Measurements from ENCODE around the gene GZMB.
"Not testable (repeated sequence)": the region's sequence is repeated elsewhere in the genome, so short reads cannot be mapped to it uniquely, and the experiment has no call there.

GZMB gene

GRCh38 chr14:24659916-24660570 lies 26.1 kb upstream of the GZMB start:
- Mint-ChIP-seq H3K4me1 (ENCODE audit: low read depth) (peaks cover 43% of the 10 kb centered on the region), H3K4me3 (no peak overlapping the region), H3K27ac (no peak overlapping the region), H3K36me3 (peaks cover 4% of the 10 kb centered on the region), H3K9me3 (ENCODE audit: low read depth) (no peaks in the 10 kb centered on the region), H3K27me3 (no peaks in the 10 kb centered on the region)

GRCh38 chr14:24648361-24648760 lies 14.4 kb upstream of the GZMB start:
- H3K4me1 Mint-ChIP-seq (ENCODE audit: low read depth); H3K27ac Mint-ChIP-seq; H3K36me3 Mint-ChIP-seq; H3K4me3 Mint-ChIP-seq; H3K27me3 Mint-ChIP-seq; H3K9me3 Mint-ChIP-seq (ENCODE audit: low read depth): not testable (repeated sequence)

- H3K36me3 Mint-ChIP-seq = no peaks in the 10 kb centered on the region
- H3K4me1 Mint-ChIP-seq (ENCODE audit: low read depth) = peaks cover 4% of the 10 kb centered on the region
- no peaks in the 10 kb centered on the region for H3K27me3 Mint-ChIP-seq
- H3K27ac Mint-ChIP-seq = no peak overlapping the region
- no peaks in the 10 kb centered on the region for H3K9me3 Mint-ChIP-seq (ENCODE audit: low read depth)
- no peak overlapping the region for H3K4me3 Mint-ChIP-seq
Measured at GRCh38 chr14:24639905-24640304, 5.9 kb upstream of the GZMB start.

GRCh38 chr14:24639270-24639669 lies 5.3 kb upstream of the GZMB start:
- H3K36me3 Mint-ChIP-seq = no peaks in the 10 kb centered on the region
- peak overlapping the region; percentile 12 for H3K27ac Mint-ChIP-seq
- no peaks in the 10 kb centered on the region for H3K27me3 Mint-ChIP-seq
- peaks cover 10% of the 10 kb centered on the region for H3K4me1 Mint-ChIP-seq (ENCODE audit: low read depth)
- H3K4me3 Mint-ChIP-seq = no peak overlapping the region
- no peaks in the 10 kb centered on the region for H3K9me3 Mint-ChIP-seq (ENCODE audit: low read depth)

- Mint-ChIP-seq H3K36me3 (peaks cover 2% of the 10 kb centered on the region), H3K27me3 (no peaks in the 10 kb centered on the region), H3K4me1 (ENCODE audit: low read depth) (peaks cover 24% of the 10 kb centered on the region), H3K27ac (peak overlapping the region; percentile 22), H3K9me3 (ENCODE audit: low read depth) (no peaks in the 10 kb centered on the region), H3K4me3 (peak overlapping the region; percentile 75)
Measured at GRCh38 chr14:24633353-24633752, 637 bp downstream of the GZMB start.

GRCh38 chr14:24632761-24633160 lies 1.2 kb downstream of the GZMB start:
- Mint-ChIP-seq H3K4me1 (ENCODE audit: low read depth) (peaks cover 24% of the 10 kb centered on the region), H3K36me3 (peaks cover 2% of the 10 kb centered on the region), H3K27ac (peak overlapping the region; percentile 6)

GRCh38 chr14:24632336-24632735 lies 1.7 kb downstream of the GZMB start:
- H3K9me3 Mint-ChIP-seq (ENCODE audit: low read depth) = no peaks in the 10 kb centered on the region
- peak overlapping the region; percentile 75 for H3K4me3 Mint-ChIP-seq
- peaks cover 2% of the 10 kb centered on the region for H3K36me3 Mint-ChIP-seq
- peaks cover 24% of the 10 kb centered on the region for H3K4me1 Mint-ChIP-seq (ENCODE audit: low read depth)
- peak overlapping the region; percentile 18 for H3K27ac Mint-ChIP-seq
- no peaks in the 10 kb centered on the region for H3K27me3 Mint-ChIP-seq

More at GRCh38 chr14:24632761-24633160, 1.2 kb downstream of the GZMB start:
- H3K27me3 Mint-ChIP-seq = no peaks in the 10 kb centered on the region
- H3K4me3 Mint-ChIP-seq = peak overlapping the region; percentile 75
- H3K9me3 Mint-ChIP-seq (ENCODE audit: low read depth) = no peaks in the 10 kb centered on the region

GRCh38 chr14:24631749-24632335 lies 2.1 kb downstream of the GZMB start:
- H3K36me3 Mint-ChIP-seq = peaks cover 2% of the 10 kb centered on the region
- peaks cover 24% of the 10 kb centered on the region for H3K4me1 Mint-ChIP-seq (ENCODE audit: low read depth)
- H3K9me3 Mint-ChIP-seq (ENCODE audit: low read depth) = no peaks in the 10 kb centered on the region
- no peaks in the 10 kb centered on the region for H3K27me3 Mint-ChIP-seq
- H3K27ac Mint-ChIP-seq = peak overlapping the region; percentile 18
- peak overlapping the region; percentile 61 for H3K4me3 Mint-ChIP-seq

GRCh38 chr14:24630872-24631477 lies 3.0 kb downstream of the GZMB start:
- Mint-ChIP-seq H3K4me1 (ENCODE audit: low read depth) (peaks cover 22% of the 10 kb centered on the region), H3K27ac (no peak overlapping the region), H3K36me3 (peaks cover 2% of the 10 kb centered on the region)

GRCh38 chr14:24630087-24630871 lies 3.7 kb downstream of the GZMB start:
- H3K4me3 Mint-ChIP-seq = peak overlapping the region; percentile 65
- no peaks in the 10 kb centered on the region for H3K9me3 Mint-ChIP-seq (ENCODE audit: low read depth)
- no peaks in the 10 kb centered on the region for H3K27me3 Mint-ChIP-seq
- peak overlapping the region; percentile 69 for H3K27ac Mint-ChIP-seq
- peaks cover 2% of the 10 kb centered on the region for H3K36me3 Mint-ChIP-seq
- peaks cover 22% of the 10 kb centered on the region for H3K4me1 Mint-ChIP-seq (ENCODE audit: low read depth)

More at GRCh38 chr14:24630872-24631477, 3.0 kb downstream of the GZMB start:
- H3K4me3 Mint-ChIP-seq = peak overlapping the region; percentile 61
- H3K27me3 Mint-ChIP-seq = no peaks in the 10 kb centered on the region
- H3K9me3 Mint-ChIP-seq (ENCODE audit: low read depth) = no peaks in the 10 kb centered on the region

- peaks cover 2% of the 10 kb centered on the region for H3K36me3 Mint-ChIP-seq
- peaks cover 18% of the 10 kb centered on the region for H3K4me1 Mint-ChIP-seq (ENCODE audit: low read depth)
- H3K27me3 Mint-ChIP-seq = no peaks in the 10 kb centered on the region
- H3K9me3 Mint-ChIP-seq (ENCODE audit: low read depth) = no peaks in the 10 kb centered on the region
- no peak overlapping the region for H3K4me3 Mint-ChIP-seq
- no peak overlapping the region for H3K27ac Mint-ChIP-seq
Measured at GRCh38 chr14:24629521-24629920, 4.5 kb downstream of the GZMB start.

GRCh38 chr14:24613747-24614146 lies 20.2 kb downstream of the GZMB start:
- H3K27me3 Mint-ChIP-seq = no peaks in the 10 kb centered on the region
- H3K36me3 Mint-ChIP-seq = no peaks in the 10 kb centered on the region
- H3K4me1 Mint-ChIP-seq (ENCODE audit: low read depth) = peaks cover 26% of the 10 kb centered on the region
- H3K9me3 Mint-ChIP-seq (ENCODE audit: low read depth) = no peaks in the 10 kb centered on the region
- no peak overlapping the region for H3K4me3 Mint-ChIP-seq
- no peak overlapping the region for H3K27ac Mint-ChIP-seq

GRCh38 chr14:24613241-24613640 lies 20.7 kb downstream of the GZMB start:
- Mint-ChIP-seq H3K4me3 (no peak overlapping the region), H3K4me1 (ENCODE audit: low read depth) (peaks cover 27% of the 10 kb centered on the region), H3K27me3 (no peaks in the 10 kb centered on the region), H3K9me3 (ENCODE audit: low read depth) (no peaks in the 10 kb centered on the region), H3K27ac (no peak overlapping the region), H3K36me3 (no peaks in the 10 kb centered on the region)

- Mint-ChIP-seq H3K27ac (no peak overlapping the region), H3K27me3 (no peaks in the 10 kb centered on the region), H3K4me1 (ENCODE audit: low read depth) (peaks cover 29% of the 10 kb centered on the region), H3K36me3 (no peaks in the 10 kb centered on the region), H3K9me3 (ENCODE audit: low read depth) (no peaks in the 10 kb centered on the region), H3K4me3 (no peak overlapping the region)
Measured at GRCh38 chr14:24612196-24612595, 21.8 kb downstream of the GZMB start.
